Psoas muscle (tissue), 8 donors: ENCODE measurements around the gene PTCH2. TPM values are rescaled to one million over a fixed set of nuclear protein-coding genes. Genes with fewer than 3 reads are reported as not detected.
"Not testable (repeated sequence)": the region's sequence is repeated elsewhere in the genome, so short reads cannot be mapped to it uniquely, and the experiment has no call there.

Experiments used
- ATAC-seq, 4 donors: fragments of 200-7000 bp; cut with Tn5 transposase; one replicate each; pipeline ENCODE4 v1.9.1; 2020; ENCODE audit warnings: moderate library complexity in 3 of 4, mild to moderate bottlenecking in 2 of 4
- DNase-seq, 2 donors: peaks; one replicate each; pipeline ENCODE4 v3.0.0-alpha.2; 2020
- H3K27ac ChIP-seq: fragments of 200-600 bp; one replicate; pipeline ENCODE4 v1.8.0; 2022
- H3K27me3 ChIP-seq, 3 donors: fragments of 200-600 bp in 1 of 3; one replicate each; pipeline versions ENCODE4 v1.6.1 to v1.8.0; 2013 to 2022; ENCODE audit warnings: low read length in 2 of 3, mild to moderate bottlenecking in 2 of 3, moderate library complexity in 1 of 3; ENCODE audit not compliant: insufficient read depth in 3 of 3
- H3K36me3 ChIP-seq, 2 donors: fragments of 200-600 bp in 1 of 2; one replicate each; pipeline versions ENCODE4 v1.6.1 to v1.8.0; 2013 to 2022; ENCODE audit warnings: low read depth in 1 of 2, mild to moderate bottlenecking in 1 of 2, moderate library complexity in 1 of 2; ENCODE audit not compliant: insufficient read depth in 1 of 2
- H3K4me1 ChIP-seq: fragments of 200-600 bp; one replicate; pipeline ENCODE4 v1.8.0; 2022
- H3K4me3 ChIP-seq: fragments of 200-600 bp; one replicate; pipeline ENCODE4 v1.8.0; 2022; ENCODE audit warnings: mild to moderate bottlenecking
- H3K9me3 ChIP-seq: fragments of 200-600 bp; one replicate; pipeline ENCODE4 v1.8.0; 2022
- CTCF ChIP-seq: fragments of 200-600 bp; IDR thresholded peaks from one replicate; pipeline ENCODE4 v1.8.0; 2022; ENCODE audit warnings: antibody characterized with exemption
- WGBS, 3 donors: extraction: QIAGEN DNeasy Blood & Tissue Kit; methylation state at CpG; one replicate each; pipeline versions ENCODE4 v1.1.6 to v1.1.7; 2013; 5-methylcytosine and 5-hydroxymethylcytosine counted together
- intact Hi-C, 2 donors: fragments of 100-400 bp; cut with DNase I; formaldehyde crosslinking; loops; one replicate each; pipeline versions ENCODE4 v1.11.0 to v1.14.2; 2022
- polyA plus RNA-seq, 3 donors: library from polyadenylated mRNA; stranded (reverse); fragments of 200-250 nt; gene quantifications; one replicate each; pipeline ENCODE4 v1.2.3, GENCODE V29; 2013
- total RNA-seq, 4 donors: library from RNA; stranded (reverse); fragmentation: NEBNext Ultra II Directional in 2 of 4; extraction: Animal tissue kit (Norgen Biotek cat#: 25700) in 2 of 4; gene quantifications; one replicate each; pipeline versions ENCODE4 v1.2.1 to v1.2.4, GENCODE V29; 2021 to 2023
- donor health status: healthy with polysubstance abuse.
- donor health status: DM: no; HTN: no; CAD: no; lungs with moderate emphysema.
- donor health status: Bipolar disorder and iron deficiency.
- donor health status: healthy.
- donor health status: DM: yes; HTN: yes; CAD: no.
- donor health status: DM: no; HTN: no; CAD: no.
- donor health status: DM: no; HTN: no; CAD: no.
- donor health status: DM: yes; HTN: yes; CAD: no.

PTCH2 gene
- total and polyA plus RNA-seq, 7 donors, result 0.12 to 1.0 (median 0.35) TPM

GRCh38 chr1:44839576-44839975, 3.5 kb downstream of the PTCH2 start:
- Histone ChIP-seq H3K4me3 (no peak overlapping the region), H3K9me3 (no peaks in the 10 kb centered on the region), H3K4me1 (no peaks in the 10 kb centered on the region), H3K27ac (no peak overlapping the region), H3K36me3 (no peaks in the 10 kb centered on the region), H3K27me3 (no peaks in the 10 kb centered on the region)
- WGBS, 3 donors, result 52 to 56% (median 55%) methylated on average over 4 of the region's 4 CpGs
- ATAC-seq (no peak), DNase-seq (peak in 1 of 2 donors; percentile 45)
- intact Hi-C loops, result loop anchor here (5.0 to 10.0 kb wide), 3 partner anchors 148 to 463 kb away; partner anchors contain the start of gene EIF2B3 (in 1 of the 2)
- no peak for TF ChIP-seq CTCF

GRCh38 chr1:44838294-44838693, 4.8 kb downstream of the PTCH2 start:
- intact Hi-C loops, result loop anchor here (5.0 to 10.0 kb wide), 3 partner anchors 149 to 464 kb away; partner anchors contain the start of gene EIF2B3 (in 1 of the 2)
- WGBS, 3 donors, result 88 to 91% (median 90%) methylated on average over 11 of the region's 11 CpGs
- H3K27me3 ChIP-seq, H3K4me3 ChIP-seq, H3K36me3 ChIP-seq, H3K4me1 ChIP-seq, H3K27ac ChIP-seq, ATAC-seq, H3K9me3 ChIP-seq: not testable (repeated sequence)
- peak in 1 of 2 donors; percentile 16 for DNase-seq

- WGBS, 3 donors, result 64 to 67% (median 65%) methylated on average over 23 of the region's 23 CpGs
- H3K27me3 ChIP-seq, result no peaks in the 10 kb centered on the region
- no peak overlapping the region for H3K4me3 ChIP-seq
- peak; percentile 79 to 89 (median 79) for ATAC-seq
- DNase-seq, result peak; percentile 83 to 90
- no peak overlapping the region for H3K27ac ChIP-seq
- H3K4me1 ChIP-seq, result no peaks in the 10 kb centered on the region
- no peaks in the 10 kb centered on the region for H3K36me3 ChIP-seq
- H3K9me3 ChIP-seq, result no peaks in the 10 kb centered on the region
- intact Hi-C loops, result loop anchor here (5.0 to 10.0 kb wide), 3 partner anchors 151 to 466 kb away; partner anchors contain the start of gene EIF2B3 (in 1 of the 2)
- peak; percentile 82 for TF ChIP-seq CTCF
These were observed 7.0 kb downstream of the PTCH2 start for GRCh38 chr1:44835738-44836675.

- Histone ChIP-seq H3K4me3 (no peak overlapping the region), H3K9me3 (no peaks in the 10 kb centered on the region), H3K27me3 (no peaks in the 10 kb centered on the region), H3K36me3 (no peaks in the 10 kb centered on the region), H3K4me1 (no peaks in the 10 kb centered on the region), H3K27ac (no peak overlapping the region)
- WGBS, 3 donors, result 75 to 82% (median 78%) methylated on average over 7 of the region's 7 CpGs
- no peak for TF ChIP-seq CTCF
- peak in 1 of 2 donors; percentile 18 for DNase-seq
- intact Hi-C loops, result loop anchor here in 1 of 2 donors (10.0 kb wide), 1 partner anchor 170 kb away; no protein-coding TSS in a partner anchor
- no peak for ATAC-seq
These were observed 8.7 kb downstream of the PTCH2 start for GRCh38 chr1:44834328-44834727.

- Histone ChIP-seq H3K4me1 (no peaks in the 10 kb centered on the region), H3K27ac (no peak overlapping the region), H3K27me3 (no peaks in the 10 kb centered on the region), H3K36me3 (no peaks in the 10 kb centered on the region), H3K9me3 (no peaks in the 10 kb centered on the region), H3K4me3 (no peak overlapping the region)
- ATAC-seq, result no peak
- intact Hi-C loops, result loop anchor here in 1 of 2 donors (10.0 kb wide), 1 partner anchor 173 kb away; no protein-coding TSS in a partner anchor
- WGBS, 3 donors, result 69 to 70% (median 69%) methylated on average over 13 of the region's 13 CpGs
- peak in 1 of 2 donors; percentile 39 for DNase-seq
- TF ChIP-seq CTCF, result no peak
These were observed 10.9 kb downstream of the PTCH2 start for GRCh38 chr1:44832056-44832705.
